Lung (tissue), 12 donors: ENCODE results near the gene TTC29. TPM values are rescaled to one million over a fixed set of nuclear protein-coding genes. Genes with fewer than 3 reads are reported as not detected.

ENCODE experiments used
- ATAC-seq: fragments of 200-7000 bp; cut with Tn5 transposase; one replicate; pipeline ENCODE4 v1.9.1; 2020; ENCODE audit warnings: moderate number of reproducible peaks; ENCODE audit not compliant: insufficient read depth, low FRiP score
- DNase-seq, 3 donors: peaks; one replicate each; pipeline ENCODE4 v3.0.0-alpha.2; 2013 to 2017
- H3K27ac ChIP-seq, 2 donors: one replicate each; pipeline ENCODE4 v1.5.1; 2013; ENCODE audit warnings: mild to moderate bottlenecking in 2 of 2, moderate library complexity in 2 of 2, control low read depth in 1 of 2, inconsistent platforms in 1 of 2, low read depth in 1 of 2, low read length in 1 of 2
- H3K27me3 ChIP-seq, 3 donors: one replicate each; pipeline ENCODE4 v1.5.1; 2013; ENCODE audit warnings: low read length in 2 of 3; ENCODE audit not compliant: control insufficient read depth in 3 of 3, insufficient read depth in 3 of 3
- H3K36me3 ChIP-seq, 4 donors: one replicate each; pipeline ENCODE4 v1.5.1; 2013; ENCODE audit warnings: low read length in 4 of 4, mild to moderate bottlenecking in 1 of 4, moderate library complexity in 1 of 4; ENCODE audit not compliant: control insufficient read depth in 4 of 4, insufficient read depth in 4 of 4
- H3K4me1 ChIP-seq, 5 donors: one replicate each; pipeline ENCODE4 v1.5.1; 2013; ENCODE audit warnings: low read length in 5 of 5, mild to moderate bottlenecking in 2 of 5, moderate library complexity in 1 of 5; ENCODE audit not compliant: control insufficient read depth in 5 of 5, insufficient read depth in 5 of 5
- H3K4me3 ChIP-seq: one replicate; pipeline ENCODE4 v1.5.1; 2013; ENCODE audit warnings: mild to moderate bottlenecking, control low read depth, moderate library complexity
- H3K9ac ChIP-seq, 2 donors: one replicate each; pipeline ENCODE4 v1.5.1; 2013; ENCODE audit warnings: low read length in 2 of 2, control low read depth in 1 of 2; ENCODE audit not compliant: insufficient read depth in 1 of 2
- H3K9me3 ChIP-seq, 4 donors: one replicate each; pipeline ENCODE4 v1.5.1; 2013; ENCODE audit warnings: low read length in 3 of 4, mild to moderate bottlenecking in 1 of 4, moderate library complexity in 1 of 4; ENCODE audit not compliant: control insufficient read depth in 4 of 4, insufficient read depth in 3 of 4
- CTCF ChIP-seq: IDR thresholded peaks from 2 replicates; pipeline ENCODE4 v1.5.1; 2012; ENCODE audit warnings: mild to moderate bottlenecking; ENCODE audit errors: control extremely low read depth, extremely low read depth
- WGBS, 2 donors: extraction: QIAGEN DNeasy Blood & Tissue Kit; methylation state at CpG; one replicate each; pipeline ENCODE4 v1.1.7; 2013; 5-methylcytosine and 5-hydroxymethylcytosine counted together
- polyA plus RNA-seq, 2 donors: library from polyadenylated mRNA; stranded (reverse); fragments of 200-250 nt; gene quantifications; one replicate each; pipeline ENCODE4 v1.2.1, GENCODE V29; 2013
- total RNA-seq, 2 donors: library from RNA; depleted of rRNA in 1 of 2; stranded (reverse); fragments of >200 nt in 1 of 2; gene quantifications; one replicate each; pipeline ENCODE4 v1.2.1, GENCODE V29; 2014 to 2021
- donor health status: control.
- donor health status: control.
- donor health status: Bipolar disorder and iron deficiency.
- donor health status: healthy.
- donor health status: DM: yes; HTN: yes; CAD: no.

Gene TTC29
- total and polyA plus RNA-seq, 4 donors, result 2.6 to 11.1 (median 7.2) TPM

- Histone ChIP-seq H3K4me3 (no peak overlapping the region), H3K36me3 (no peaks in the 10 kb centered on the region), H3K4me1 (no peaks in the 10 kb centered on the region), H3K27ac (no peak overlapping the region), H3K9ac (no peak overlapping the region), H3K27me3 (no peaks in the 10 kb centered on the region), H3K9me3 (peaks cover 0 to 2% (median 0%) of the 10 kb centered on the region in 4 donors)
- DNase-seq, result no peak
- no peak for ATAC-seq
- 3 to 51% methylated on average over 1 of the region's 1 CpG for WGBS, 2 donors
- TF ChIP-seq CTCF, result no peak
These were observed 30.5 kb upstream of the TTC29 start for GRCh38 chr4:146976145-146976544.

- H3K9ac ChIP-seq, result no peak overlapping the region
- no peaks in the 10 kb centered on the region for H3K4me1 ChIP-seq
- peaks cover 0 to 2% (median 0%) of the 10 kb centered on the region in 4 donors for H3K9me3 ChIP-seq
- H3K27me3 ChIP-seq, result no peaks in the 10 kb centered on the region
- no peak for TF ChIP-seq CTCF
- WGBS, 2 donors, result 19 to 35% methylated on average over 1 of the region's 1 CpG
- H3K36me3 ChIP-seq, result no peaks in the 10 kb centered on the region
- no peak overlapping the region for H3K27ac ChIP-seq
- no peak overlapping the region for H3K4me3 ChIP-seq
- ATAC-seq (no peak), DNase-seq (peak in 1 of 3 donors; percentile 3)
These were observed 29.9 kb upstream of the TTC29 start for GRCh38 chr4:146975527-146975926.

- H3K36me3 ChIP-seq, result no peaks in the 10 kb centered on the region
- no peak overlapping the region for H3K4me3 ChIP-seq
- TF ChIP-seq CTCF, result no peak
- DNase-seq (no peak), ATAC-seq (no peak)
- peaks cover 0 to 2% (median 0%) of the 10 kb centered on the region in 4 donors for H3K9me3 ChIP-seq
- H3K27me3 ChIP-seq, result no peaks in the 10 kb centered on the region
- no peak overlapping the region for H3K27ac ChIP-seq
- no peaks in the 10 kb centered on the region for H3K4me1 ChIP-seq
- WGBS, 2 donors, result 47 to 75% methylated on average over 3 of the region's 3 CpGs
- no peak overlapping the region for H3K9ac ChIP-seq
These were observed 29.4 kb upstream of the TTC29 start for GRCh38 chr4:146975036-146975435.

DNA sequence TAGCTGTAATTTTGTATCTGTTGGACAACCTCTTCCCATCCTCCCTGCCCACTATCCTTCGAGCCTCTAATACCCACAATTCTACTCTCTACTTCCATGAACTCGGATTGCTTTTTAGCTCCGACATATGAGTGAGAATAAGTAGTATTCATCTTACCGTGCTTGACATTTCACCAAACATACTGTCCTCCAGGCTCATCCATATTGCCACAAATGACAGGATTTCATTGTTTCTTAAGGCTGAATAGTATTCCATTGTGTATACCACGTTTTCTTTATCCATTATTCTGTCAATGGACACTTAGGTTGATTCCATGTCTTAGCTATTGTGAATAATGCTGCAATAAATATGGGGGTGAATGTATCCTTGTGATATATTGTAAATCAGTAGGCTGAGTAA lies 26.4 kb upstream of the TTC29 start:
- ATAC-seq, result no peak
- Histone ChIP-seq H3K27ac (no peak overlapping the region), H3K9me3 (peaks cover 0 to 4% (median 0%) of the 10 kb centered on the region in 4 donors), H3K36me3 (no peaks in the 10 kb centered on the region), H3K4me3 (no peak overlapping the region), H3K9ac (no peak overlapping the region), H3K27me3 (no peaks in the 10 kb centered on the region), H3K4me1 (no peaks in the 10 kb centered on the region)
- TF ChIP-seq CTCF, result no peak
- whole genome bisulfite sequencing, 2 donors, result 86 to 88% methylated on average over 5 of the region's 5 CpGs
- no peak for DNase-seq
